Uterus (tissue), 4 donors: ENCODE data around the gene TRIM65. TPM values are rescaled to one million over a fixed set of nuclear protein-coding genes. Genes with fewer than 3 reads are reported as not detected.
A peak's percentile ranks its signal among the peaks of the same experiment; 100 is the strongest.

Experiments
- DNase-seq, 2 donors: peaks; one replicate each; pipeline ENCODE4 v3.0.0-alpha.2; 2019 to 2020
- H3K27ac ChIP-seq, 2 donors: fragments of 200-600 bp; sonication (generic); 1 replicate in 1 of 2; 2 replicates in 1 of 2; pipeline ENCODE4 v1.5.1; 2016 to 2018
- H3K27me3 ChIP-seq, 2 donors: fragments of 200-600 bp; sonication (generic); one replicate each; pipeline ENCODE4 v1.5.1; 2018 to 2019; ENCODE audit warnings: control low read depth in 1 of 2
- H3K36me3 ChIP-seq, 2 donors: fragments of 200-600 bp; sonication (generic); one replicate each; pipeline ENCODE4 v1.5.1; 2019; ENCODE audit warnings: control low read depth in 1 of 2
- H3K4me1 ChIP-seq, 2 donors: fragments of 200-600 bp; sonication (generic); one replicate each; pipeline ENCODE4 v1.5.1; 2018 to 2019; ENCODE audit warnings: control low read depth in 1 of 2
- H3K4me3 ChIP-seq, 2 donors: fragments of 200-600 bp; sonication (generic); 1 replicate in 1 of 2; 2 replicates in 1 of 2; pipeline ENCODE4 v1.5.1; 2018 to 2019; ENCODE audit warnings: mild to moderate bottlenecking in 1 of 2
- H3K9me3 ChIP-seq, 2 donors: fragments of 200-600 bp; sonication (generic); one replicate each; pipeline ENCODE4 v1.5.1; 2019; ENCODE audit warnings: control low read depth in 1 of 2
- POLR2A ChIP-seq, 2 donors: fragments of 450-650 bp; IDR thresholded peaks; one replicate each; pipeline ENCODE4 v1.6.1; 2016; ENCODE audit warnings: antibody characterized with exemption in 2 of 2, mild to moderate bottlenecking in 1 of 2, moderate library complexity in 1 of 2
- intact Hi-C: fragments of 100-400 bp; cut with DNase I; formaldehyde crosslinking; loops from one replicate; pipeline ENCODE4 v1.15.1; 2023; ENCODE audit warnings: low total_unique reads
- total RNA-seq, 4 donors: library from RNA; depleted of rRNA in 3 of 4; stranded (reverse); fragments of >200 nt in 3 of 4; gene quantifications; one replicate each; pipeline versions ENCODE4 v1.1.0 to v1.2.4, GENCODE V29; 2014 to 2023
- TF ChIP-seq, protein P1 (sequence below), 4 experiments: fragments of 200-600 bp in 2 of 4; fragments of 450-650 bp in 2 of 4; sonication (generic) in 2 of 4; IDR thresholded peaks; one replicate each; pipeline ENCODE4 v1.5.1; 2016 to 2019; ENCODE audit warnings: antibody characterized with exemption in 4 of 4, mild to moderate bottlenecking in 2 of 4, moderate library complexity in 1 of 4
- donor health status: DM: yes; HTN: yes; CAD: no.

Gene TRIM65
- total RNA-seq, 4 donors from 2014 or later: 20.0 to 36.9 (median 30.1) TPM

DNA sequence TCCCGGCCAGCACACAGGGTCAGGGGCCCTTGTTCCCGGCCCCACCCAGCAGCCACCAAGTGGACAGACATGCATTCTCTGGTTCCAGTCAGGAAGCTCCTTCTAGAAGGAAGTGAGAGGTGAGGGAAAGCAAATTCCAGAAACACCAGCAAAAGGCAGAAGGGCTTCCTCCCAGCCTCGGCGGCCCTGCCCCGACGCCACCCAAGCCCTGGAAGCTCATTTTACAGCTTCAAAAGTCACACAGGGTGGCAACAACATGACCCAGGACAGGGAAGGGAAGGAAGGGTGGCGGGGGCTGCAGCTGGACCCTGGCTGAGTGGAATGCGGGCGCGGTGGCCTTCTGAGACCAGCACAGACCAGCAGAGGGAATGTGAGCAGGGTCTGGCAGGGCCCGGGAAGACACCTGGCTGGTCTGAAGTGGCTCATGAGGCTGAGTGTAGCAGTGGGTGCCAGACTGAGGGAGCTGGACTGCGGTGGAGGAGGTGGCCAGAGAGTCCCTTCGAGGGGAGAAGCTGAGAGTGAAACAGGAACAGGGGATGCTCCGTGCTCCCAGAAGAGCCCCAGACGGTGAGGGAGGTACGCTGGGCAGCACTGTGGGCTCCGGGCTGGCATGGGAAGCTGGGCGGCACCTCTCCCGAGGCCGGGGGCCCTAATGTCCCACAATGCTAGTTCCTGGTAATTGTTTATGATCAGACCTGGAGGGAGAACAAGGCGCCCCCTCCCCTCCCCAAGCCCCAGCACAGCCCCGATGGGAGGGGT lies 50.6 kb downstream of the TRIM65 start:
- Histone ChIP-seq H3K4me1 (peaks cover 4 to 14% of the 10 kb centered on the region in 2 donors), H3K27me3 (no peaks in the 10 kb centered on the region), H3K36me3 (no peaks in the 10 kb centered on the region), H3K9me3 (no peaks in the 10 kb centered on the region), H3K27ac (peak overlapping the region; percentile 47 to 48), H3K4me3 (no peak overlapping the region)
- DNase-seq: no peak
- intact Hi-C loops: loop anchor here (10.0 kb wide), 1 partner anchor 49 kb away; the partner anchor contains the start of gene TRIM65
- no peak for TF ChIP-seq POLR2A (IDR thresholded peaks at IDR 0.05)
- TF ChIP-seq, protein P1, sequence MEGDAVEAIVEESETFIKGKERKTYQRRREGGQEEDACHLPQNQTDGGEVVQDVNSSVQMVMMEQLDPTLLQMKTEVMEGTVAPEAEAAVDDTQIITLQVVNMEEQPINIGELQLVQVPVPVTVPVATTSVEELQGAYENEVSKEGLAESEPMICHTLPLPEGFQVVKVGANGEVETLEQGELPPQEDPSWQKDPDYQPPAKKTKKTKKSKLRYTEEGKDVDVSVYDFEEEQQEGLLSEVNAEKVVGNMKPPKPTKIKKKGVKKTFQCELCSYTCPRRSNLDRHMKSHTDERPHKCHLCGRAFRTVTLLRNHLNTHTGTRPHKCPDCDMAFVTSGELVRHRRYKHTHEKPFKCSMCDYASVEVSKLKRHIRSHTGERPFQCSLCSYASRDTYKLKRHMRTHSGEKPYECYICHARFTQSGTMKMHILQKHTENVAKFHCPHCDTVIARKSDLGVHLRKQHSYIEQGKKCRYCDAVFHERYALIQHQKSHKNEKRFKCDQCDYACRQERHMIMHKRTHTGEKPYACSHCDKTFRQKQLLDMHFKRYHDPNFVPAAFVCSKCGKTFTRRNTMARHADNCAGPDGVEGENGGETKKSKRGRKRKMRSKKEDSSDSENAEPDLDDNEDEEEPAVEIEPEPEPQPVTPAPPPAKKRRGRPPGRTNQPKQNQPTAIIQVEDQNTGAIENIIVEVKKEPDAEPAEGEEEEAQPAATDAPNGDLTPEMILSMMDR (IDR thresholded peaks at IDR 0.05): no peak

DNA sequence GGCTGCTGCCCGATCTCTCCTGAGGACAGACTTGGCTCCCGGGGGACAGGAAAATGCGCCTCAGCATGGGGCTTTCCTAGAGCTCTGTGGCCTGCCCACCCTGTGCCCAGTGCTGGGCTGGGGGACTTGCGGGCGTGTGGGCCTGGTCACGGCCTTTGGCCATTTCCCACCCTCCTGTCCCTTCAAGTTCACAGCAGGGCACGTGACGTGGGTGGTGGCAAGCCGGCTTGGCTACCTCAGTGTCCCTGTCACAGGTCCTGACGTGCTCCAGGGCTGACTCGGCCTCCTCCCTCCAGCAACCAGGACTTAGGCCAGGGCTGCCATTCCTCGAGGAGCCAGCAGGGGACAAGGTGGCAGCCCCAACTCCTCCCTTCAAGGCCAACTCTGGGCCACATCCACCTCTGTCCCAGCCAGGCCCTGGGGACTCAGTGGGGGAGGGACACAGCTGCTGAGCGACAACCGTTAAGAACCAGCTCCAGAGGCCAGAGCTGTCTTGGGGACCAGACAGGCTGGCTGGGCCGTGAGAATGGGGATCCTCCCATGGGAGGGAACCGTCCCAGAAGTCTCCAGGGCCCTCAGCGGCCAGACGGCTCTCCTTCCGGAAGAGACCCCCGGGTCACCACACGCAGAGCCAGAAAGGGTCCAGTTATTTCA lies 51.6 kb downstream of the TRIM65 start:
- TF ChIP-seq, protein P1 (IDR thresholded peaks at IDR 0.05): peak; percentile 37 to 75 (median 65)
- TF ChIP-seq POLR2A (IDR thresholded peaks at IDR 0.05): no peak
- peaks cover 4 to 14% of the 10 kb centered on the region in 2 donors for H3K4me1 ChIP-seq
- H3K27me3 ChIP-seq: no peaks in the 10 kb centered on the region
- no peaks in the 10 kb centered on the region for H3K9me3 ChIP-seq
- intact Hi-C loops: loop anchor here (10.0 kb wide), 1 partner anchor 50 kb away; the partner anchor contains the start of gene TRIM65
- peak; percentile 62 to 69 for DNase-seq
- H3K4me3 ChIP-seq: no peak overlapping the region
- H3K27ac ChIP-seq: peak overlapping the region; percentile 47 to 48
- no peaks in the 10 kb centered on the region for H3K36me3 ChIP-seq

DNA sequence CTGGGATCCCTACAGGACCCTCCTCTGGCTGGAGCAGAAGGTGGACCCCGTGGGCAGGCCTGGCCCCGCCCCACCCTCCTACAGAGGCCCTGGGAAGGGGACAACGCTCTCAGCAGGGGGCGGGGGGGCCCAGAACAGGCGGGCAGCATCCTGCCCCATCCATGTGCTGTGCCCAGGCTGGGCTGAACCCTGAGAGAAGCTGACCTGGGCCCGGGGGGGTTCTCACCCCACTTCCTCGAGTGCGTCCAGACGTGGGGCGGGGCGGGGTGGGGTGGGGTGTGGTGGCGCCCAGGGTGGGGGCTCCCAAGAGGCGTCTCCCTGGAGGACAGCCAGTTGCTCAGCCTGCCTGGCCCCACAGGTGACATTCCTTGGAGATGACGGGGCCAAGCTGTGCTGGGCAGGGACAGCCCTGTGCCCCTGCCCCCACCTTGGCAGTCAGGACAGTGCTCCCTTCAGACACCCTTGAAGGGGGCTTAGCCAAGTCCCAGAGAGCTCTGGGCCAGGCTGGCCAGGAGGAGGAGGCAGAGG lies 52.2 kb downstream of the TRIM65 start:
- DNase-seq: no peak
- Histone ChIP-seq H3K9me3 (no peaks in the 10 kb centered on the region), H3K27me3 (no peaks in the 10 kb centered on the region), H3K4me3 (no peak overlapping the region), H3K27ac (peak overlapping the region; percentile 47 to 48), H3K4me1 (peaks cover 4 to 14% of the 10 kb centered on the region in 2 donors), H3K36me3 (no peaks in the 10 kb centered on the region)
- intact Hi-C loops: loop anchor here (10.0 kb wide), 1 partner anchor 50 kb away; the partner anchor contains the start of gene TRIM65
- TF ChIP-seq, protein P1 (IDR thresholded peaks at IDR 0.05): no peak
- TF ChIP-seq POLR2A (IDR thresholded peaks at IDR 0.05): no peak

DNA sequence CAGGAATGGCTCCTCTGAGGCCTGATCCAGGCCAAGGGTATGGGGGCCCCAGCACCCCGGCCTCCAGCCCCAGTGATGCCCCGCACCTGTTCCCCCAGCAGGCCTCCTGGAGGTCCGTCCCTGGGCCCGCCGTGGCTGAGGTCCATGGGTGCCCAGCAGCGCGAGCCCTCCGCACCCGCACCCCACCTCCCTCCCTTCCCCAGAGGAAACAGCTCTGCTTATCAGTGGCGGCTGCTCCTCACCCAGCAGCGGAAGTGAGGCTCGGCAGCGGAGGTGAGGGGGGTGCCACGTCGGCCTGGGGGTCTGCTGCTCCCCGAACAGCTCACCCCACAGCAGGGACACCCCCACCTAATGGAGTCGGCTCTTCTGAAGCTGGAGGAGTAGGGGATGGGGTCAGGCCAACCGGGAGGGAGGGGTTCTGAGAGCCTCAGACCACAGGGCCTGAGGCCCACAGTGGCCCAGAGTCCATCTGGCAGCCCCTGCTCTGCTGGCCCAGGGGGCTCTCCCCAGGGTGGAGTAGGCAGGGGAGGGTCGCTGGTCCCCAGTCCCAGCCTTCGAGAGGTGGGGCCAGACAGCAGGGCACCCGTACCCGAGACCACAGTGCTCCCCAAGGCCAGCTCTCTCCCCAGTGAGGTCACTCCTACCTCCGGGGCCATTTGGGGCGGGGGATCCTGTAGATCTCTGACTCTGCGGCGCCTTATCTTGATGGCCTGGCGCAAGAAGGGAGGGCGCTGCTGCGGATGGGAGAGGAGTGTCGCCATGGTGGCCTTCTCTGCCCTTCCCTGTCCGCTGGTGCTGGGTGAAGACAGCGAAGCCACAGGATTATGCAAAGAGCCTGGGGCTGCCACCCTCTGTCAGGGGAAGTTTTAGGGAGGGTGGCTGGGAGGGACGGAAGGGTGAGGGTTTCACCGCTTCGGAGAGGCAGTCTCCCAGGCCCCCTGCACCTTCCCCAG lies 52.9 kb downstream of the TRIM65 start, which contains the start of gene UNC13D:
Gene UNC13D, minus strand, starts transcription at position 828 of the 953 bp plus-strand sequence. Its CDS starts 67 bp downstream, at position 761.
- H3K27ac ChIP-seq: peak within 1 kb of the TSS; percentile 47 to 48
- peaks cover 4 to 14% of the 10 kb centered on the region in 2 donors for H3K4me1 ChIP-seq
- no peak within 1 kb of the TSS for H3K4me3 ChIP-seq
- intact Hi-C loops: loop anchor here (10.0 kb wide), 1 partner anchor 51 kb away; the partner anchor contains the start of gene TRIM65
- no peaks in the 10 kb centered on the region for H3K27me3 ChIP-seq
- no peaks in the 10 kb centered on the region for H3K36me3 ChIP-seq
- no peak for DNase-seq
- no peak for TF ChIP-seq POLR2A (IDR thresholded peaks at IDR 0.05)
- TF ChIP-seq, protein P1 (IDR thresholded peaks at IDR 0.05): no peak
- no peaks in the 10 kb centered on the region for H3K9me3 ChIP-seq
